GDM1 (cell line): Measurements from ENCODE around the gene EIF4G3.
"Not testable (repeated sequence)": the region's sequence is repeated elsewhere in the genome, so short reads cannot be mapped to it uniquely, and the experiment has no call there.

Experiments used
- DNase-seq: peaks from one replicate; lab custom pipeline; 2025; lab: John Stamatoyannopoulos, UW

EIF4G3 gene

GRCh38 chr1:21100481-21100921 is 76.2 kb downstream of the EIF4G3 start:
- DNase-seq: no peak

DNA sequence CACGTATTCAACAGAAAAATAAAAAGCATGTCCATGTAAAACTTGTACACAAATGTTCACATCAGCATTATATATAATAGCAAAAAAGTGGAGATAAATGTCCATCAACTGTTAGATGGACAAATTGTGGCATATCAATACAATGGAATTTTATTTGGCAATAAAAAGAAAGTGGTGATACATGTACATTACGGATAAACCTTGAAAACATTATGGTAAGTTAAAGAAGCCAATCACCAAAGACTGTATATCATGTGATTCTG is 76.9 kb downstream of the EIF4G3 start:
- DNase-seq: no peak

DNA sequence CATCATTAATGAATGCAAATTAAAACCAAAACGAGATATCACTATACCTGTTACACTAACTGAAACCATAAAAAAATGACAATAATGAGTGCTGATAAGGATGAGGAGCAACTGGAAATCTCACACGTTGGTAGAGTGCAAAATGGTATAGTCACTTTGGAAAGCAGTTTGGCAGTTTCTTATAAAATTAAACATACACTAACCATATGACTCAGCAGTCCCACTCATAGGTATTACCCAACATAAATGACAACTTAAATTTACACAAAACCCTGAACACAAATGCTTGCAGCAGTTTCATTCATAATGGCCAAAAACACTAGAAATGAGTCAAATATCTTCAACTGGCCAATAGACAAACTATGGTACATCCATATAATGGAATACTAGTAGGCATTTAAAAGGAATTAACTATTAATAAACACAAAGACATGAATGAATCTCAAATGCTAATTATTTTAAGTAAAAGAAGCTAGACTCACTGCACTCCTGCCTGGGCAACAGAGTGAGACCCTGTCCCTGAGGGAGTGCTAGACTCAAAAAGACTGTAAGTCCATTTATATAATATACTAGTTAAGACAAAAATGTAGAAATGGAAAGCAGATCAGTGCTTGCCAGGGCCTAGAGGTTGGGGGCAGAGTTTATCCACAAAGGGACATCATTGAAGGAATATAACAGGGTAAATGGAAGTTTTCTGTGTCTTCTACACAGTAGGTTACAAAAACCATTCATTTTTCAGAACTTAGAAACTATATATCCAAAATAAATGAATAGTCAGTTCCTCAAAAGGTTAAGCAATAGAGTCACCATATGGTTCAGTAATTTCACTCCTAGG is 77.4 kb downstream of the EIF4G3 start:
- DNase-seq: no peak

GRCh38 chr1:21098186-21098915 is 78.3 kb downstream of the EIF4G3 start:
- no peak for DNase-seq

DNA sequence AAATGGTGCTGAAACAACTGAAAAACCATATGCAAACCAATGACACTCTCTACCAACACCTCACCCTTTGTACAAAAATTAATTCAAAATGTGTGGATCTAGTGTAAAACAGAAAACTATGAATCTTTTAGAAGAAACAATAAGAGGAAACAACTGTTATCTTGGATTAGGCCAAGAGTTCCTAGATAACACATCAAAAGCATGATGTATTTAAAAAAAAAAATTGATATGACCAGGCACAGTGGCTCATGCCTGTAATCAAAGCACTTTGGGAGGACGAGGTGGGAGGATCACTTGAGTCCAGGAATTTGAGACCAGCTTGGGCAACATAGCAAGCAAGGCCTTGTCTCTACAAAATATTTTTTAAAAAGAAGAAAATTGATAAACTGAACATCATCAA is 79.0 kb downstream of the EIF4G3 start:
- no peak for DNase-seq

DNA sequence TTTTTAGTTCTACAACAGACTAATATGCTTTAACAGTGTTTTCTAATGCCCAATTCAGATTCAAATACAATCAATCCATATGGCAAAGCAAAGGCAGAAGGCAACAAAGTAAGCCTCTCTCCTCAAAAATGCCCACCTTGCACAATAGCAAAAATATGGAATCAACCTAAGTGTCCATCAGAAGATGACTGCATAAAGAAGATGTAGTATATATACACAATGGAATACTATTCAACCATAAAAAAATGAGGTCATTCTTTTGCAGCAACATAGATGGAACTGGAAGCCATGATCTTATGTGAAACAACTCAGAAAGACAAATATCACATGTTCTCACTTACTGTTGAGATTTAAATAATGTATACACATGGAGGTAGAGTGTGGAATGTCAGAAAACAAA is 80.7 kb downstream of the EIF4G3 start:
- no peak for DNase-seq

DNA sequence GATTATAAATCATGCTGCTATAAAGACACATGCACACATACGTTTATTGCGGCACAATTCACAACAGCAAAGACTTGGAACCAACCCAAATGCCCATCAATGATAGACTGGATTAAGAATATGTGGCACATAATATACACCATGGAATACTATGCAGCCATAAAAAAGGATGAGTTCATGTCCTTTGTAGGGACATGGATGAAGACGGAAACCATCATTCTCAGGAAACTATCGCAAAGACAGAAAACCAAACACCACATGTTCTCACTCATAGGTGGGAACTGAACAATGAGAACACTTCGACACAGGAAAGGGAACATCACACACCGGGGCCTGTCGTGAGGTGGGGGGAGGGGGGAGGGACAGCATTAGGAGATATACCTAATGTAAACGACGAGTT is 82.4 kb downstream of the EIF4G3 start:
- DNase-seq: not testable (repeated sequence)

DNA sequence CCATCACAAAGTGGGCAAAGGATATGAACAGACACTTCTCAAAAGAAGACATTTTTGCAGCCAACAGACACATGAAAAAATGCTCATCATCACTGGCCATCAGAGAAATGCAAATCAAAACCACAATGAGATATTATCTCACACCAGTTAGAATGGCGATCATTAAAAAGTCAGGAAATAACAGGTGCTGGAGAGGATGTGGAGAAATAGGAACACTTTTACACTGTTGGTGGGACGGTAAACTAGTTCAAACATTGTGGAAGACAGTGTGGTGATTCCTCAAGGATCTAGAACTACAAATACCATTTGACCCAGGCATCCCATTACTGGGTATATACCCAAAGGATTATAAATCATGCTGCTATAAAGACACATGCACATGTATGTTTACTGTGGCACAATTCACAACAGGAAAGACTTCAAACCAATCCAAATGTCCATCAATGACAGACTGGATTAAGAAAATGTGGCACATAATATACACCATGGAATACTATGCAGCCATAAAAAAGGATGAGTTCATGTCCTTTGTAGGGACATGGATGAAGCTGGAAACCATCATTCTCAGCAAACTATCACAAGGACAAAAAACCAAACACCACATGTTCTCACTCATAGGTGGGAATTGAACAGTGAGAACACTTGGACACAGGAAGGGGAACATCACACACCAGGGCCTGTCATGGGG is 83.3 kb downstream of the EIF4G3 start:
- DNase-seq: not testable (repeated sequence)

GRCh38 chr1:21092545-21092944 is 84.2 kb downstream of the EIF4G3 start:
- DNase-seq: not testable (repeated sequence)

GRCh38 chr1:21091053-21091690 is 85.5 kb downstream of the EIF4G3 start:
- not testable (repeated sequence) for DNase-seq

- DNase-seq: no peak
Observed at GRCh38 chr1:21090463-21090862, 86.2 kb downstream of the EIF4G3 start.

- no peak for DNase-seq
Observed at GRCh38 chr1:21089731-21090130, 87.0 kb downstream of the EIF4G3 start.

DNA sequence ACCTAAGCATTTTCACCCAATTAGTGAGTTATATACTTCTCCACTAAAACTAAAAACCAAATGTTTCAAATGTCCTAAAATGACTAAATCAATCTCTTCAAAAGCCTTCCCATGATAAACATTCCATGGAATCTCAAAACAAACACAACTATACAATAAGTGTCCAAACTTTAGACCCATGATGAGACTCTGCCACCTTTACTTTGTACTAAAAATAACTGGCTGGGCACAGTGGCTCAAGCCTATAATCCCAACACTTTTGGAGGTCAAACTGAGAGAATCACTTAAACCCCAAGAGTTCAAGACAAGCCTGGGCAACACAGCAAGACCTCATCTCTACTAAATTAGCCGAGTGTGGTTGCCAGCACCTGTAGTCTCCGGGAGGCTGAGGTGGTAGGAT is 87.4 kb downstream of the EIF4G3 start:
- no peak for DNase-seq

- DNase-seq: no peak
Observed at GRCh38 chr1:21084111-21084810, 92.4 kb downstream of the EIF4G3 start.

DNA sequence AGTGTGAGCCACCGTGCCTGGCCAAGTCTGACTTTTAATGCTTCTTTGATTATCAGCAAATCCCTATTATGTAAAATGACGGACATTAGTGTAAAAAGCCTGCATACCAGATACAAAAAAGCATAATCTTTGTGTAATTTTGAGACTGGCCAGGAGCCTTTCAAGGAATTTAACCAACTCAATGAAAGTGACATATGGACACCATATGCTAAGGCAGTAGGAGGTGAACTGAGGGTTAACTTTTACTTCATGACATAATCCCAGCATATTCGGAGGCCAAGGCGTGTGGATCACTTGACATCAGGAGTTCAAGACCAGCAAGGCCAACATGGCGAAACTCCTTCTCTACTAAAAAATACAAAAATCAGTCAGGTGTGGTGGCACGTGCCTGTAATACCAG is 94.6 kb downstream of the EIF4G3 start:
- no peak for DNase-seq

DNA sequence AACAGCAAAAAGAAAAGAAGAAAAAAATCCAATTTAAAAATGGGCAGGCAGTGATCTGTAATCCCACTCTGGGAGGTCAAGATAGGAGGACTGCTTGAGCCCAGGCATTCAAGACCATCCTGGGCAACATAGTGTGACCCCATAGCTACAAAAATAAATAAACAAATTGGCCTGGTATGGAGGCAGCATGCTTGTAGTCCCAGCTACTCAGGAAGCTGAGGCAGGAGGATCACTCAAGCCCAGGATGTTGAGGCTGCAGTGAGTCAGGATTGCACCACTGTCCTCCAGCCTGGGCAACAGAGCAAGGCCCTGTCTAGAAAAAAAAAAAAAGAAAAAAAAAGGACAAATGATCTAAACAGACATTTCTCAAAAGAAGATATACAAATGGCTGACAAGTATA is 99.6 kb downstream of the EIF4G3 start:
- DNase-seq: peak; percentile 10

- no peak for DNase-seq
Observed at GRCh38 chr1:21072721-21073120, 104.0 kb downstream of the EIF4G3 start.

DNA sequence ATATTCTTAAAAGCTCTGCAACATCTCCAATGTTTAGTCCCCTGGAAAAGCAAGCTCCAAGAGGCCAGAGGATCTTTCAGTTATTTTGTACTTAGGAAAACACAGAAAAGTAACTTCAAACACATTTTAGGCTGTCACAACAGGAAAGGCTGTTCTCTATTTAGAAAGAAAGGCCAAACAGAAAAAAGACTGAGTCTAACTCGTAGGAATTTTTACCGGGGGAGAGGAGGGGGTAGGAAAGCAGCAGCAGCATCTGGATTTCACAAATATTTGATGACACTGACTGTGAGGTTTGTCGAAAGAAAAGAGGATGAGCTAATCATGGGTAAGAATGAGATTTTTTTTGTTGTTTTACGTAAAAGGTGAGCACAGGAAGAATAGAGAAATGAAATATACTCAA is 107.1 kb downstream of the EIF4G3 start:
- no peak for DNase-seq

GRCh38 chr1:21068937-21069336 is 107.8 kb downstream of the EIF4G3 start:
- no peak for DNase-seq

DNA sequence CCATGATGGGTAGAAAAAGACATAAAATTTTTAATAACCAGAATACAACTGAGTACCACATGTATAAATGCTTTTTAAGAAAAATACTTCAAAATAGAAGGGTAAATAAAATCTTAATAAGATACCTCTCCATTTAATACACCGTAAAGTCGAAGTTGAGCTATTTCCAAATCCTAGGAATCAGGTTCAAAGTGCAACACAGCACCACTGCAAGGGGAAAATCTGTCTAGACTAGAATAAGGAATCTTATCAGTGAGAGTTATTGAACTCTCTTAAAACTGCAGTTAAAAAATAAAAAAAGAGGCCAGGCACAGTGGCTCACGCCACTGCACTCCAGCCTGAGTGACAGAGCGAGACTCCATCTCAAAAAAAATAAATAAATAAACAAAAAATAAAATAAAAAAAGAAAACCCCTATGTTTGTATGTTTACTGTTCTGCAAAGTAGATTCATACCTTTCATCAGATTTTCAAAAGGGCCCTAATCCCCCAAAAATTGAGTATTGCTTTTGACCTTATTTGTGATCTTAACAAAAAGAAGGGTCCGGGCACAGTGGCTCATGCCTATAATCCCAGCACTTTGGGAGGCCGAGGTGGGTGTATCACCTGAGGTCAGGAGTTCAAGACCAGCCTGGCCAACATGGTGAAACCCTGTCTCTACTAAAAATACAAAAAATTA is 109.0 kb downstream of the EIF4G3 start:
- no peak for DNase-seq

GRCh38 chr1:21066356-21067012 is 110.2 kb downstream of the EIF4G3 start:
- DNase-seq: no peak
